Trophoblast cell (in vitro differentiated cells and primary cell): ENCODE data around the gene CSF2.
A peak's percentile ranks its signal among the peaks of the same experiment; 100 is the strongest.

Experiments
- DNase-seq, 2 donors: peaks; one replicate each; pipeline ENCODE4 v3.0.0-alpha.2; 2016
- H2AFZ ChIP-seq: 2 replicates; pipeline ENCODE4 v1.6.1; 2013; ENCODE audit warnings: low read length, moderate library complexity, mild to moderate bottlenecking; ENCODE audit not compliant: insufficient read depth, poor library complexity
- H2AK5ac ChIP-seq: 2 replicates; pipeline ENCODE4 v1.6.1; 2013; ENCODE audit warnings: mild to moderate bottlenecking, low read length
- H2BK120ac ChIP-seq: 2 replicates; pipeline ENCODE4 v1.6.1; 2013; ENCODE audit warnings: low read length, mild to moderate bottlenecking, moderate library complexity; ENCODE audit not compliant: insufficient read depth, poor library complexity
- H2BK12ac ChIP-seq: 2 replicates; pipeline ENCODE4 v1.6.1; 2013; ENCODE audit warnings: mild to moderate bottlenecking, low read length, moderate library complexity
- H2BK5ac ChIP-seq: 2 replicates; pipeline ENCODE4 v1.6.1; 2013; ENCODE audit warnings: low read length, low read depth, moderate library complexity, mild to moderate bottlenecking; ENCODE audit not compliant: poor library complexity
- H3K14ac ChIP-seq: 2 replicates; pipeline ENCODE4 v1.6.1; 2013; ENCODE audit warnings: mild to moderate bottlenecking, low read length
- H3K18ac ChIP-seq: 2 replicates; pipeline ENCODE4 v1.6.1; 2013; ENCODE audit warnings: mild to moderate bottlenecking, low read length
- H3K23ac ChIP-seq: 2 replicates; pipeline ENCODE4 v1.6.1; 2013; ENCODE audit warnings: low read length
- H3K27ac ChIP-seq: 2 replicates; pipeline ENCODE4 v1.5.1; 2013; ENCODE audit warnings: low read depth, mild to moderate bottlenecking, inconsistent platforms, low read length, moderate library complexity
- H3K27me3 ChIP-seq: 2 replicates; pipeline ENCODE4 v1.6.1; 2013; ENCODE audit warnings: inconsistent platforms, mild to moderate bottlenecking, low read length, moderate library complexity; ENCODE audit not compliant: insufficient read depth
- H3K36me3 ChIP-seq, 2 experiments: 1 replicate in 1 of 2; 2 replicates in 1 of 2; pipeline ENCODE4 v1.6.1; 2013; ENCODE audit warnings: low read length in 2 of 2, mild to moderate bottlenecking in 2 of 2, moderate library complexity in 1 of 2; ENCODE audit not compliant: insufficient read depth in 2 of 2, control insufficient read depth in 1 of 2
- H3K4ac ChIP-seq: 2 replicates; pipeline ENCODE4 v1.6.1; 2013; ENCODE audit warnings: low read depth, mild to moderate bottlenecking, low read length, moderate library complexity
- H3K4me1 ChIP-seq, 2 experiments: 1 replicate in 1 of 2; 2 replicates in 1 of 2; pipeline ENCODE4 v1.6.1; 2013; ENCODE audit warnings: low read length in 2 of 2, mild to moderate bottlenecking in 2 of 2, moderate library complexity in 1 of 2; ENCODE audit not compliant: insufficient read depth in 2 of 2, control insufficient read depth in 1 of 2
- H3K4me2 ChIP-seq: 2 replicates; pipeline ENCODE4 v1.6.1; 2013; ENCODE audit warnings: inconsistent platforms, mild to moderate bottlenecking, low read length, moderate library complexity
- H3K4me3 ChIP-seq: 2 replicates; pipeline ENCODE4 v1.5.1; 2013; ENCODE audit warnings: mild to moderate bottlenecking, low read depth, low read length, inconsistent platforms
- H3K79me1 ChIP-seq: one replicate; pipeline ENCODE4 v1.6.1; 2013; ENCODE audit warnings: low read length
- H3K79me2 ChIP-seq: 2 replicates; pipeline ENCODE4 v1.6.1; 2013; ENCODE audit warnings: low read length, mild to moderate bottlenecking; ENCODE audit not compliant: control insufficient read depth, insufficient read depth, poor library complexity
- H3K9ac ChIP-seq: 2 replicates; pipeline ENCODE4 v1.6.1; 2013; ENCODE audit warnings: mild to moderate bottlenecking, low read length
- H3K9me3 ChIP-seq: 2 replicates; pipeline ENCODE4 v1.6.1; 2013; ENCODE audit warnings: low read depth, mild to moderate bottlenecking, control low read depth, inconsistent platforms, low read length; ENCODE audit not compliant: insufficient read depth
- H4K12ac ChIP-seq: 2 replicates; pipeline ENCODE4 v1.6.1; 2013; ENCODE audit warnings: low read depth, mild to moderate bottlenecking, low read length, moderate library complexity
- H4K8ac ChIP-seq: 2 replicates; pipeline ENCODE4 v1.6.1; 2013; ENCODE audit warnings: low read depth, mild to moderate bottlenecking, low read length, moderate library complexity
- H4K91ac ChIP-seq: one replicate; pipeline ENCODE4 v1.6.1; 2013; ENCODE audit warnings: low read depth, mild to moderate bottlenecking, low read length, moderate library complexity
- WGBS: extraction: QIAGEN DNeasy Blood & Tissue Kit; methylation state at CpG from one replicate; pipeline ENCODE4 v1.1.7; 2013; ENCODE audit warnings: missing lambda C conversion rate; ENCODE audit not compliant: insufficient read length, insufficient coverage; ENCODE audit errors: extremely low coverage; 5-methylcytosine and 5-hydroxymethylcytosine counted together

The CSF2 gene

GRCh38 chr5:132060501-132061161, 13.0 kb upstream of the CSF2 start, which contains the start of gene IL3:
IL3 (plus strand) TSS chr5:132060655; CDS start chr5:132060707, 52 bp downstream.
- Histone ChIP-seq H4K8ac (no peak within 1 kb of the TSS), H3K14ac (no peak within 1 kb of the TSS), H4K91ac (no peak within 1 kb of the TSS), H3K36me3 (no peaks in the 10 kb centered on the region), H3K4ac (no peak within 1 kb of the TSS), H3K79me1 (no peaks in the 10 kb centered on the region), H3K4me3 (no peak within 1 kb of the TSS), H3K4me2 (no peak within 1 kb of the TSS), H3K4me1 (no peaks in the 10 kb centered on the region), H3K9me3 (no peaks in the 10 kb centered on the region), H2AFZ (no peak within 1 kb of the TSS), H3K79me2 (no peaks in the 10 kb centered on the region), H4K12ac (no peak within 1 kb of the TSS), H3K23ac (no peak within 1 kb of the TSS), H3K9ac (no peak within 1 kb of the TSS), H3K27ac (no peak within 1 kb of the TSS), H2BK120ac (no peak within 1 kb of the TSS), H2BK5ac (no peak within 1 kb of the TSS), H2BK12ac (no peak within 1 kb of the TSS), H2AK5ac (no peak within 1 kb of the TSS), H3K27me3 (no peaks in the 10 kb centered on the region), H3K18ac (no peak within 1 kb of the TSS)
- DNase-seq, result no peak
- WGBS, result no CpG with 5 or more reads among the region's 16 CpGs

GRCh38 chr5:132063090-132063911, 10.3 kb upstream of the CSF2 start:
- Histone ChIP-seq H4K91ac (no peak overlapping the region), H4K8ac (no peak overlapping the region), H3K4ac (no peak overlapping the region), H3K36me3 (no peaks in the 10 kb centered on the region), H3K27me3 (no peaks in the 10 kb centered on the region), H3K79me1 (no peaks in the 10 kb centered on the region), H3K9ac (no peak overlapping the region), H3K4me2 (no peak overlapping the region), H2BK5ac (no peak overlapping the region), H3K4me1 (no peaks in the 10 kb centered on the region), H2BK12ac (no peak overlapping the region), H3K79me2 (no peaks in the 10 kb centered on the region), H2AFZ (no peak overlapping the region), H2BK120ac (no peak overlapping the region), H3K14ac (no peak overlapping the region), H3K23ac (no peak overlapping the region), H3K4me3 (no peak overlapping the region), H3K18ac (no peak overlapping the region), H4K12ac (no peak overlapping the region), H3K9me3 (no peaks in the 10 kb centered on the region), H2AK5ac (no peak overlapping the region), H3K27ac (no peak overlapping the region)
- DNase-seq, result peak; percentile 63 to 78
- no CpG with 5 or more reads among the region's 9 CpGs for WGBS

DNA sequence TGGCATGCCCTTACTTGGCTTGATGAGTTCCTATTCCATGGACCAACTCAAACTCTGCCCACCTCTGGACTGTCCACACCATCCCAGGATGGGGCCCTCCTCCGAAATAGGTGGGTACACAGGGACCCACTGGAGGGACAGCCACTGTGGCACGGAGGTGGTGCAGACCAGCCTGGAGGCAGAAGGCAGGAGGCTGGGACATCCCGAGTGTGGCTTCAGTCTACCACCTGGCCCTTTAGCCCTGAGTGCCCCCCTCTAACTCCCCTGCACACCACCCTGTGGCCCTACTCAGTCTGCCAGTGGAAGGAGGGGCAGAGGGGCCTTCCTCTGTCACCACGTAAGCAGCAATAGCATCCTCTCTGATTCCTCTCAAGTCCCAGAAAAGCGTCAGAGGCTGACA, 9.4 kb upstream of the CSF2 start:
- Histone ChIP-seq H2AFZ (no peak overlapping the region), H3K4ac (no peak overlapping the region), H4K12ac (no peak overlapping the region), H3K4me2 (no peak overlapping the region), H2BK5ac (no peak overlapping the region), H3K27me3 (no peaks in the 10 kb centered on the region), H2BK12ac (no peak overlapping the region), H3K79me1 (no peaks in the 10 kb centered on the region), H3K27ac (no peak overlapping the region), H4K8ac (no peak overlapping the region), H3K18ac (no peak overlapping the region), H2BK120ac (no peak overlapping the region), H3K4me3 (no peak overlapping the region), H3K79me2 (no peaks in the 10 kb centered on the region), H2AK5ac (no peak overlapping the region), H4K91ac (no peak overlapping the region), H3K14ac (no peak overlapping the region), H3K9me3 (no peaks in the 10 kb centered on the region), H3K4me1 (no peaks in the 10 kb centered on the region), H3K36me3 (no peaks in the 10 kb centered on the region), H3K9ac (no peak overlapping the region), H3K23ac (no peak overlapping the region)
- no peak for DNase-seq
- WGBS, result no CpG with 5 or more reads among the region's 5 CpGs

GRCh38 chr5:132064738-132065331, 8.8 kb upstream of the CSF2 start:
- Histone ChIP-seq H3K79me2 (no peaks in the 10 kb centered on the region), H3K27me3 (no peaks in the 10 kb centered on the region), H3K36me3 (no peaks in the 10 kb centered on the region), H4K91ac (no peak overlapping the region), H2BK120ac (no peak overlapping the region), H3K4me2 (no peak overlapping the region), H3K18ac (no peak overlapping the region), H3K27ac (no peak overlapping the region), H3K23ac (no peak overlapping the region), H3K4me3 (no peak overlapping the region), H3K79me1 (no peaks in the 10 kb centered on the region), H3K14ac (no peak overlapping the region), H2AK5ac (no peak overlapping the region), H3K9me3 (no peaks in the 10 kb centered on the region), H4K12ac (no peak overlapping the region), H3K4me1 (no peaks in the 10 kb centered on the region), H2AFZ (no peak overlapping the region), H4K8ac (no peak overlapping the region), H2BK5ac (no peak overlapping the region), H3K9ac (no peak overlapping the region), H2BK12ac (no peak overlapping the region), H3K4ac (no peak overlapping the region)
- WGBS, result no CpG with 5 or more reads among the region's 11 CpGs
- peak; percentile 68 to 90 for DNase-seq
